OCI-LY1 (cell line): Measurements from ENCODE around the gene FXYD6.

Experiments
- CTCF ChIP-seq: fragments of 200-600 bp; sonication (generic), shearing (Covaris generic); IDR thresholded peaks from 2 replicates; pipeline ENCODE4 v1.5.1; 2017; ENCODE audit warnings: mild to moderate bottlenecking, antibody characterized with exemption, low read length, moderate library complexity, mixed read lengths
- EZH2 ChIP-seq: fragments of 200-600 bp; sonication (generic), shearing (Covaris generic); IDR thresholded peaks from 2 replicates; pipeline ENCODE4 v1.8.0; 2017; ENCODE audit warnings: borderline replicate concordance, mixed run types, mild to moderate bottlenecking, antibody characterized with exemption, low read length, moderate library complexity, mixed read lengths

GRCh38 chr11:117794772-117795629, 81.5 kb downstream of the FXYD6 start:
- no peak for TF ChIP-seq CTCF
- TF ChIP-seq EZH2, result no peak
